HepG2 (cell line): ENCODE measurements around the gene MON1A. TPM values are rescaled to one million over a fixed set of nuclear protein-coding genes. Genes with fewer than 3 reads are reported as not detected.

Experiments used
- DPF2 ChIP-seq: sonication (generic); formaldehyde crosslinking; IDR thresholded peaks from 2 replicates; pipeline ENCODE4 v1.4.0; 2020; ENCODE audit warnings: mild to moderate bottlenecking, low read depth, missing genetic modification reagents, borderline replicate concordance
- HCFC1 ChIP-seq: fragments of 150-350 bp; IDR thresholded peaks from 2 replicates; pipeline ENCODE4 v1.6.1; 2014; ENCODE audit warnings: low read depth, low read length
- ISL2 ChIP-seq: sonication (generic); formaldehyde crosslinking; IDR thresholded peaks from 2 replicates; pipeline ENCODE4 v1.5.0; 2020; ENCODE audit warnings: missing genetic modification reagents
- MBD4 ChIP-seq: IDR thresholded peaks from 2 replicates; pipeline ENCODE4 v1.6.1; 2012; ENCODE audit warnings: low read length, inconsistent platforms, borderline replicate concordance
- MED1 ChIP-seq: sonication (generic); formaldehyde crosslinking; IDR thresholded peaks from 2 replicates; pipeline ENCODE4 v1.4.0; 2020; ENCODE audit warnings: missing genetic modification reagents
- MIER3 ChIP-seq: IDR thresholded peaks from 2 replicates; pipeline ENCODE4 v1.6.1; 2016; ENCODE audit warnings: missing compliant biosample characterization, borderline replicate concordance
- NFIB ChIP-seq: sonication (generic); formaldehyde crosslinking; IDR thresholded peaks from 2 replicates; pipeline ENCODE4 v1.9.0; 2021; ENCODE audit warnings: missing genetic modification reagents, mild to moderate bottlenecking, borderline replicate concordance
- RAD21 ChIP-seq: fragments of 450-650 bp; formaldehyde crosslinking; IDR thresholded peaks from 2 replicates; pipeline ENCODE4 v1.5.0; 2020; ENCODE audit warnings: mild to moderate bottlenecking
- RARG ChIP-seq: sonication (generic); formaldehyde crosslinking; IDR thresholded peaks from 2 replicates; pipeline ENCODE4 v1.4.0; 2020; ENCODE audit warnings: low read depth, mild to moderate bottlenecking, missing genetic modification reagents
- ZFP1 ChIP-seq: IDR thresholded peaks from 2 replicates; pipeline ENCODE4 v1.6.1; 2016
- ZFP36 ChIP-seq: fragments of 150-350 bp; IDR thresholded peaks from 2 replicates; pipeline ENCODE4 v1.6.1; 2018; ENCODE audit warnings: borderline replicate concordance, low read length, low read depth; ENCODE audit not compliant: partially characterized antibody
- ZFY ChIP-seq: sonication (generic); formaldehyde crosslinking; IDR thresholded peaks from 2 replicates; pipeline ENCODE4 v1.4.0; 2020; ENCODE audit warnings: missing genetic modification reagents
- ZIK1 ChIP-seq: sonication (generic); formaldehyde crosslinking; IDR thresholded peaks from 2 replicates; pipeline ENCODE4 v1.5.0; 2020; ENCODE audit warnings: mild to moderate bottlenecking, low read depth, missing genetic modification reagents, borderline replicate concordance
- ZKSCAN8 ChIP-seq: IDR thresholded peaks from 2 replicates; pipeline ENCODE4 v1.6.1; 2016; ENCODE audit warnings: borderline replicate concordance, missing genetic modification reagents, missing compliant biosample characterization
- ZNF720 ChIP-seq: sonication (generic); formaldehyde crosslinking; IDR thresholded peaks from 2 replicates; pipeline ENCODE4 v1.4.0; 2020; ENCODE audit warnings: missing genetic modification reagents
- ZNF816 ChIP-seq: sonication (generic); formaldehyde crosslinking; IDR thresholded peaks from 2 replicates; pipeline ENCODE4 v1.8.0; 2022; ENCODE audit warnings: missing genetic modification reagents, mild to moderate bottlenecking, borderline replicate concordance
- polyA plus RNA-seq, 8 experiments: library from polyadenylated mRNA; depleted of rRNA in 3 of 8; stranded (reverse) in 7 of 8; unstranded in 1 of 8; fragments of >200 nt; fragmentation: Illumina TruSeq in 4 of 8; extraction: Trizol in 4 of 8; gene quantifications; 2 replicates each; pipeline versions ENCODE4 v1.2.1 to v1.2.3, GENCODE V29; 2011 to 2016; ENCODE audit warnings: low read depth in 4 of 8, missing spikeins in 1 of 8, mixed read lengths in 1 of 8; ENCODE audit not compliant: insufficient read depth in 1 of 8
- total RNA-seq, 5 experiments: library from RNA; depleted of rRNA; stranded (reverse); fragments of >200 nt; fragmentation: Illumina TruSeq; extraction: Trizol; gene quantifications; 2 replicates each; pipeline ENCODE4 v1.2.3, GENCODE V29; 2016; ENCODE audit warnings: low read depth in 1 of 5
- TF ChIP-seq, protein P1 (sequence below): sonication (generic); formaldehyde crosslinking; IDR thresholded peaks from 2 replicates; pipeline ENCODE4 v1.9.0; 2021; ENCODE audit warnings: mild to moderate bottlenecking, missing genetic modification reagents
- TF ChIP-seq, protein P2 (sequence below): sonication (generic); formaldehyde crosslinking; IDR thresholded peaks from 2 replicates; pipeline ENCODE4 v1.5.0; 2020; ENCODE audit warnings: mild to moderate bottlenecking, missing genetic modification reagents
- TF ChIP-seq, protein P3 (sequence below): sonication (generic); formaldehyde crosslinking; IDR thresholded peaks from 2 replicates; pipeline ENCODE4 v1.4.0; 2020; ENCODE audit warnings: low read depth, missing genetic modification reagents

The MON1A gene
- total and polyA plus RNA-seq, 2 of the 13 experiments (the other 11 are each of a cell fraction or from before 2014, with no cell fraction given) = 4.6 to 9.0 TPM

DNA sequence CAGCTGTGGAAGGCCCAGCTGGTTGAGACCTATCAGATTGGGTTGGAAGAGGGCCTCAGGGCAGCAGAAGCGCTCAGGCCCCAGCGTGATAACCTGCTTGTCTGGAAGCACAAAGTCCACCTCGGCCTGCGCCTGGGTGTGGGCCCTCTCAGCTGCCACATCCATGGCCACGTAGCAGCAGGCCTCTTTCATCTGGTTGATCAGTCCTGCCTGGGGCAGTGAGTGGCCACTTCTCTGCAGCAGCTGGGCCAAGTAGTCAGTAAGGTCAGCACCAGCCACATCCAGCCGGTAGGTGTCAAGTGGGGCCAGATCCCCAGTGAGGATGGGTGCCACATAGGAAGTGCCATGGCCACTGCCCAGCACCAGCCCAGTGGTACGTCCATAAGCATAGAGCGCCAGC is 56.0 kb downstream of the MON1A start (continued):
- TF ChIP-seq, protein P1, sequence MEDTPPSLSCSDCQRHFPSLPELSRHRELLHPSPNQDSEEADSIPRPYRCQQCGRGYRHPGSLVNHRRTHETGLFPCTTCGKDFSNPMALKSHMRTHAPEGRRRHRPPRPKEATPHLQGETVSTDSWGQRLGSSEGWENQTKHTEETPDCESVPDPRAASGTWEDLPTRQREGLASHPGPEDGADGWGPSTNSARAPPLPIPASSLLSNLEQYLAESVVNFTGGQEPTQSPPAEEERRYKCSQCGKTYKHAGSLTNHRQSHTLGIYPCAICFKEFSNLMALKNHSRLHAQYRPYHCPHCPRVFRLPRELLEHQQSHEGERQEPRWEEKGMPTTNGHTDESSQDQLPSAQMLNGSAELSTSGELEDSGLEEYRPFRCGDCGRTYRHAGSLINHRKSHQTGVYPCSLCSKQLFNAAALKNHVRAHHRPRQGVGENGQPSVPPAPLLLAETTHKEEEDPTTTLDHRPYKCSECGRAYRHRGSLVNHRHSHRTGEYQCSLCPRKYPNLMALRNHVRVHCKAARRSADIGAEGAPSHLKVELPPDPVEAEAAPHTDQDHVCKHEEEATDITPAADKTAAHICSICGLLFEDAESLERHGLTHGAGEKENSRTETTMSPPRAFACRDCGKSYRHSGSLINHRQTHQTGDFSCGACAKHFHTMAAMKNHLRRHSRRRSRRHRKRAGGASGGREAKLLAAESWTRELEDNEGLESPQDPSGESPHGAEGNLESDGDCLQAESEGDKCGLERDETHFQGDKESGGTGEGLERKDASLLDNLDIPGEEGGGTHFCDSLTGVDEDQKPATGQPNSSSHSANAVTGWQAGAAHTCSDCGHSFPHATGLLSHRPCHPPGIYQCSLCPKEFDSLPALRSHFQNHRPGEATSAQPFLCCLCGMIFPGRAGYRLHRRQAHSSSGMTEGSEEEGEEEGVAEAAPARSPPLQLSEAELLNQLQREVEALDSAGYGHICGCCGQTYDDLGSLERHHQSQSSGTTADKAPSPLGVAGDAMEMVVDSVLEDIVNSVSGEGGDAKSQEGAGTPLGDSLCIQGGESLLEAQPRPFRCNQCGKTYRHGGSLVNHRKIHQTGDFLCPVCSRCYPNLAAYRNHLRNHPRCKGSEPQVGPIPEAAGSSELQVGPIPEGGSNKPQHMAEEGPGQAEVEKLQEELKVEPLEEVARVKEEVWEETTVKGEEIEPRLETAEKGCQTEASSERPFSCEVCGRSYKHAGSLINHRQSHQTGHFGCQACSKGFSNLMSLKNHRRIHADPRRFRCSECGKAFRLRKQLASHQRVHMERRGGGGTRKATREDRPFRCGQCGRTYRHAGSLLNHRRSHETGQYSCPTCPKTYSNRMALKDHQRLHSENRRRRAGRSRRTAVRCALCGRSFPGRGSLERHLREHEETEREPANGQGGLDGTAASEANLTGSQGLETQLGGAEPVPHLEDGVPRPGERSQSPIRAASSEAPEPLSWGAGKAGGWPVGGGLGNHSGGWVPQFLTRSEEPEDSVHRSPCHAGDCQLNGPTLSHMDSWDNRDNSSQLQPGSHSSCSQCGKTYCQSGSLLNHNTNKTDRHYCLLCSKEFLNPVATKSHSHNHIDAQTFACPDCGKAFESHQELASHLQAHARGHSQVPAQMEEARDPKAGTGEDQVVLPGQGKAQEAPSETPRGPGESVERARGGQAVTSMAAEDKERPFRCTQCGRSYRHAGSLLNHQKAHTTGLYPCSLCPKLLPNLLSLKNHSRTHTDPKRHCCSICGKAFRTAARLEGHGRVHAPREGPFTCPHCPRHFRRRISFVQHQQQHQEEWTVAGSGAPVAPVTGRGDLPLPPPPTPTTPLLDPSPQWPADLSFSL = no peak
- TF ChIP-seq MIER3 (CRISPR knock-in tag) (no peak), ISL2 (no peak), RAD21 (CRISPR knock-in tag) (0 out of 2 replicates have a peak, but pooled peaks have one; percentile 26), ZFP1 (CRISPR knock-in tag) (no peak), DPF2 (CRISPR knock-in tag) (no peak), MED1 (CRISPR knock-in tag) (peak; percentile 52), ZIK1 (CRISPR knock-in tag) (no peak), ZKSCAN8 (CRISPR knock-in tag) (0 out of 2 replicates have a peak, but pooled peaks have one; percentile 39), RARG (CRISPR knock-in tag) (no peak), ZFY (CRISPR knock-in tag) (peak; percentile 94), NFIB (no peak), ZNF720 (no peak), ZFP36 (no peak), ZNF816 (no peak), HCFC1 (no peak), MBD4 (no peak)
- TF ChIP-seq, protein P2, sequence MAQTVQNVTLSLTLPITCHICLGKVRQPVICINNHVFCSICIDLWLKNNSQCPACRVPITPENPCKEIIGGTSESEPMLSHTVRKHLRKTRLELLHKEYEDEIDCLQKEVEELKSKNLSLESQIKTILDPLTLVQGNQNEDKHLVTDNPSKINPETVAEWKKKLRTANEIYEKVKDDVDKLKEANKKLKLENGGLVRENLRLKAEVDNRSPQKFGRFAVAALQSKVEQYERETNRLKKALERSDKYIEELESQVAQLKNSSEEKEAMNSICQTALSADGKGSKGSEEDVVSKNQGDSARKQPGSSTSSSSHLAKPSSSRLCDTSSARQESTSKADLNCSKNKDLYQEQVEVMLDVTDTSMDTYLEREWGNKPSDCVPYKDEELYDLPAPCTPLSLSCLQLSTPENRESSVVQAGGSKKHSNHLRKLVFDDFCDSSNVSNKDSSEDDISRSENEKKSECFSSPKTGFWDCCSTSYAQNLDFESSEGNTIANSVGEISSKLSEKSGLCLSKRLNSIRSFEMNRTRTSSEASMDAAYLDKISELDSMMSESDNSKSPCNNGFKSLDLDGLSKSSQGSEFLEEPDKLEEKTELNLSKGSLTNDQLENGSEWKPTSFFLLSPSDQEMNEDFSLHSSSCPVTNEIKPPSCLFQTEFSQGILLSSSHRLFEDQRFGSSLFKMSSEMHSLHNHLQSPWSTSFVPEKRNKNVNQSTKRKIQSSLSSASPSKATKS (CRISPR knock-in tag) = no peak
- TF ChIP-seq, protein P3, sequence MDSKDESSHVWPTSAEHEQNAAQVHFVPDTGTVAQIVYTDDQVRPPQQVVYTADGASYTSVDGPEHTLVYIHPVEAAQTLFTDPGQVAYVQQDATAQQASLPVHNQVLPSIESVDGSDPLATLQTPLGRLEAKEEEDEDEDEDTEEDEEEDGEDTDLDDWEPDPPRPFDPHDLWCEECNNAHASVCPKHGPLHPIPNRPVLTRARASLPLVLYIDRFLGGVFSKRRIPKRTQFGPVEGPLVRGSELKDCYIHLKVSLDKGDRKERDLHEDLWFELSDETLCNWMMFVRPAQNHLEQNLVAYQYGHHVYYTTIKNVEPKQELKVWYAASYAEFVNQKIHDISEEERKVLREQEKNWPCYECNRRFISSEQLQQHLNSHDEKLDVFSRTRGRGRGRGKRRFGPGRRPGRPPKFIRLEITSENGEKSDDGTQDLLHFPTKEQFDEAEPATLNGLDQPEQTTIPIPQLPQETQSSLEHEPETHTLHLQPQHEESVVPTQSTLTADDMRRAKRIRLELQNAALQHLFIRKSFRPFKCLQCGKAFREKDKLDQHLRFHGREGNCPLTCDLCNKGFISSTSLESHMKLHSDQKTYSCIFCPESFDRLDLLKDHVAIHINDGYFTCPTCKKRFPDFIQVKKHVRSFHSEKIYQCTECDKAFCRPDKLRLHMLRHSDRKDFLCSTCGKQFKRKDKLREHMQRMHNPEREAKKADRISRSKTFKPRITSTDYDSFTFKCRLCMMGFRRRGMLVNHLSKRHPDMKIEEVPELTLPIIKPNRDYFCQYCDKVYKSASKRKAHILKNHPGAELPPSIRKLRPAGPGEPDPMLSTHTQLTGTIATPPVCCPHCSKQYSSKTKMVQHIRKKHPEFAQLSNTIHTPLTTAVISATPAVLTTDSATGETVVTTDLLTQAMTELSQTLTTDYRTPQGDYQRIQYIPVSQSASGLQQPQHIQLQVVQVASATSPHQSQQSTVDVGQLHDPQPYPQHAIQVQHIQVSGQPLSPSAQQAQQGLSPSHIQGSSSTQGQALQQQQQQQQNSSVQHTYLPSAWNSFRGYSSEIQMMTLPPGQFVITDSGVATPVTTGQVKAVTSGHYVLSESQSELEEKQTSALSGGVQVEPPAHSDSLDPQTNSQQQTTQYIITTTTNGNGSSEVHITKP (CRISPR knock-in tag) = no peak; the same call in 1 of the 2 replicates
